HEK293 (cell line): ENCODE data around the gene IGF2R.
A peak's percentile ranks its signal among the peaks of the same experiment; 100 is the strongest.

Experiments
- CTCF ChIA-PET: fragments of 350-600 bp; formaldehyde crosslinking; extraction: SDS; loops from one replicate; lab custom pipeline; 2021; ENCODE audit warnings: antibody characterized with exemption; lab: Yijun Ruan, JAX
- POLR2A ChIA-PET: fragments of 300-600 bp; formaldehyde crosslinking; extraction: SDS; loops from one replicate; lab custom pipeline; 2020; ENCODE audit warnings: antibody characterized with exemption, inconsistent platforms; lab: Yijun Ruan, JAX
- H3K27ac ChIP-seq: fragments of 200-500 bp; sonication (Bioruptor generic); 2 replicates; pipeline ENCODE4 v1.5.1; 2014; ENCODE audit warnings: low read depth, low read length, control low read depth, inconsistent platforms; ENCODE audit errors: extremely low read depth
- H3K36me3 ChIP-seq, 2 experiments: fragments of 200-500 bp in 1 of 2; sonication (Bioruptor generic) in 1 of 2; 1 replicate in 1 of 2; 2 replicates in 1 of 2; pipeline ENCODE4 v1.5.1; 2014 to 2017; ENCODE audit warnings: inconsistent platforms in 2 of 2, low read length in 2 of 2; ENCODE audit not compliant: control insufficient read depth in 2 of 2, insufficient read depth in 1 of 2
- H3K4me1 ChIP-seq: fragments of 200-500 bp; sonication (Bioruptor generic); 2 replicates; pipeline ENCODE4 v1.5.1; 2014; ENCODE audit warnings: mild to moderate bottlenecking, low read length, inconsistent platforms; ENCODE audit not compliant: control insufficient read depth, insufficient read depth
- H3K4me3 ChIP-seq: 2 replicates; pipeline ENCODE4 v1.5.1; 2011; ENCODE audit warnings: low read depth, mild to moderate bottlenecking, control low read depth, low read length, moderate library complexity
- H3K9me3 ChIP-seq: fragments of 200-500 bp; sonication (Bioruptor generic); 2 replicates; pipeline ENCODE4 v1.5.1; 2014; ENCODE audit warnings: low read depth, low read length, inconsistent platforms; ENCODE audit not compliant: control insufficient read depth, insufficient read depth
- OSR2 ChIP-seq: fragments of 450-650 bp; formaldehyde crosslinking; IDR thresholded peaks from 2 replicates; pipeline ENCODE4 v1.5.1; 2016; ENCODE audit warnings: missing biosample characterization, missing genetic modification characterization
- RBAK ChIP-seq: fragments of 450-650 bp; formaldehyde crosslinking; IDR thresholded peaks from 2 replicates; pipeline ENCODE4 v1.5.1; 2016; ENCODE audit warnings: missing biosample characterization, missing genetic modification characterization
- REPIN1 ChIP-seq: fragments of 450-650 bp; formaldehyde crosslinking; IDR thresholded peaks from 2 replicates; pipeline ENCODE4 v1.5.1; 2017; ENCODE audit warnings: missing biosample characterization, missing genetic modification characterization, low read depth
- REST ChIP-seq: fragments of 450-650 bp; formaldehyde crosslinking; IDR thresholded peaks from 2 replicates; pipeline ENCODE4 v1.5.1; 2016; ENCODE audit warnings: missing biosample characterization, missing genetic modification characterization
- SETDB1 ChIP-seq: IDR thresholded peaks from one replicate; pipeline ENCODE4 v1.6.1; 2017; ENCODE audit warnings: mild to moderate bottlenecking, low read length, moderate library complexity, mixed read lengths; ENCODE audit not compliant: insufficient read length
- SP2 ChIP-seq: fragments of 450-650 bp; formaldehyde crosslinking; IDR thresholded peaks from 2 replicates; pipeline ENCODE4 v1.5.1; 2016; ENCODE audit warnings: missing biosample characterization, missing genetic modification characterization
- TRIM28 ChIP-seq: IDR thresholded peaks from 2 replicates; pipeline ENCODE4 v1.6.1; 2011; ENCODE audit warnings: low read length, control low read depth, borderline replicate concordance
- TSHZ1 ChIP-seq: fragments of 450-650 bp; formaldehyde crosslinking; IDR thresholded peaks from 2 replicates; pipeline ENCODE4 v1.5.1; 2016; ENCODE audit warnings: missing biosample characterization, missing genetic modification characterization, borderline replicate concordance
- ZFP3 ChIP-seq: fragments of 450-650 bp; formaldehyde crosslinking; IDR thresholded peaks from 2 replicates; pipeline ENCODE4 v1.5.1; 2016; ENCODE audit warnings: low read depth, missing biosample characterization, missing genetic modification characterization
- ZFP37 ChIP-seq: fragments of 450-650 bp; formaldehyde crosslinking; IDR thresholded peaks from 2 replicates; pipeline ENCODE4 v1.5.1; 2016; ENCODE audit warnings: missing biosample characterization, missing genetic modification characterization
- ZNF114 ChIP-seq: fragments of 450-650 bp; formaldehyde crosslinking; IDR thresholded peaks from 2 replicates; pipeline ENCODE4 v1.5.0; 2017; ENCODE audit warnings: missing biosample characterization, missing genetic modification characterization
- ZNF140 ChIP-seq: fragments of 450-650 bp; formaldehyde crosslinking; IDR thresholded peaks from 2 replicates; pipeline ENCODE4 v1.5.1; 2016; ENCODE audit warnings: missing biosample characterization, missing genetic modification characterization
- ZNF175 ChIP-seq: fragments of 450-650 bp; formaldehyde crosslinking; IDR thresholded peaks from 2 replicates; pipeline ENCODE4 v1.5.1; 2016; ENCODE audit warnings: missing biosample characterization, missing genetic modification characterization
- ZNF248 ChIP-seq: fragments of 450-650 bp; formaldehyde crosslinking; IDR thresholded peaks from 2 replicates; pipeline ENCODE4 v1.5.1; 2017; ENCODE audit warnings: missing biosample characterization, missing genetic modification characterization
- ZNF37A ChIP-seq: fragments of 450-650 bp; IDR thresholded peaks from 2 replicates; pipeline ENCODE4 v1.5.1; 2018; ENCODE audit warnings: missing biosample characterization, missing genetic modification characterization
- ZNF518A ChIP-seq: fragments of 450-650 bp; formaldehyde crosslinking; conservative IDR thresholded peaks from 2 replicates; pipeline ENCODE4 v1.5.1; 2016; ENCODE audit warnings: low read depth, missing biosample characterization, missing genetic modification characterization
- ZNF521 ChIP-seq: fragments of 450-650 bp; formaldehyde crosslinking; IDR thresholded peaks from 2 replicates; pipeline ENCODE4 v1.5.1; 2017; ENCODE audit warnings: missing biosample characterization, mild to moderate bottlenecking, missing genetic modification characterization
- ZNF530 ChIP-seq: fragments of 450-650 bp; formaldehyde crosslinking; IDR thresholded peaks from 2 replicates; pipeline ENCODE4 v1.5.1; 2016; ENCODE audit warnings: low read depth, missing biosample characterization, missing genetic modification characterization
- ZNF549 ChIP-seq: fragments of 450-650 bp; IDR thresholded peaks from 2 replicates; pipeline ENCODE4 v1.5.1; 2018; ENCODE audit warnings: missing biosample characterization, missing genetic modification characterization, mild to moderate bottlenecking, inconsistent platforms, moderate library complexity
- ZNF555 ChIP-seq: fragments of 450-650 bp; formaldehyde crosslinking; conservative IDR thresholded peaks from 2 replicates; pipeline ENCODE4 v1.5.1; 2017; ENCODE audit warnings: missing biosample characterization, mild to moderate bottlenecking, missing genetic modification characterization, inconsistent platforms
- ZNF704 ChIP-seq: fragments of 450-650 bp; formaldehyde crosslinking; IDR thresholded peaks from 2 replicates; pipeline ENCODE4 v1.5.1; 2016; ENCODE audit warnings: missing biosample characterization, missing genetic modification characterization
- ZNF768 ChIP-seq: fragments of 450-650 bp; formaldehyde crosslinking; IDR thresholded peaks from 2 replicates; pipeline ENCODE4 v1.5.1; 2018; ENCODE audit warnings: missing biosample characterization, mild to moderate bottlenecking, missing genetic modification characterization
- ZSCAN23 ChIP-seq: fragments of 450-650 bp; formaldehyde crosslinking; IDR thresholded peaks from 2 replicates; pipeline ENCODE4 v1.5.1; 2016; ENCODE audit warnings: missing biosample characterization, missing genetic modification characterization
- ZXDB ChIP-seq: fragments of 450-650 bp; formaldehyde crosslinking; IDR thresholded peaks from 2 replicates; pipeline ENCODE4 v1.5.1; 2016; ENCODE audit warnings: missing biosample characterization, missing genetic modification characterization

Gene IGF2R

GRCh38 chr6:159935633-159936032, 33.2 kb upstream of the IGF2R start:
- ChIA-PET CTCF (interaction anchor here (0.6 to 0.9 kb wide), 2 partner anchors 72 to 104 kb away, joined by 3 read pairs; no protein-coding TSS in a partner anchor), POLR2A (no interaction called here)
- Histone ChIP-seq H3K36me3 (no peaks in the 10 kb centered on the region), H3K9me3 (no peaks in the 10 kb centered on the region), H3K4me3 (no peak overlapping the region), H3K4me1 (no peaks in the 10 kb centered on the region), H3K27ac (no peak overlapping the region)
- TF ChIP-seq TRIM28 (0 out of 2 replicates have a peak, but pooled peaks have one; percentile 14), ZNF248 (tag by site-specific recombination) (no peak), ZNF768 (tag by site-specific recombination) (no peak), OSR2 (no peak), ZNF175 (tag by site-specific recombination) (no peak), ZNF549 (tag by site-specific recombination) (no peak), ZNF521 (tag by site-specific recombination) (no peak), REST (no peak), ZSCAN23 (no peak), ZNF555 (tag by site-specific recombination) (no peak), ZNF518A (tag by site-specific recombination) (no peak), SETDB1 (peak; percentile 51), ZNF114 (tag by site-specific recombination) (no peak), ZNF140 (tag by site-specific recombination) (no peak), RBAK (tag by site-specific recombination) (peak; percentile 85; the same call in 1 of the 2 replicates), REPIN1 (no peak), SP2 (no peak), ZXDB (no peak)

GRCh38 chr6:159939591-159940016, 29.3 kb upstream of the IGF2R start:
- Histone ChIP-seq H3K27ac (no peak overlapping the region), H3K36me3 (no peaks in the 10 kb centered on the region), H3K9me3 (no peaks in the 10 kb centered on the region), H3K4me1 (no peaks in the 10 kb centered on the region), H3K4me3 (no peak overlapping the region)
- ChIA-PET POLR2A (no interaction called here), CTCF (interaction anchor here (0.8 to 1.3 kb wide), 3 partner anchors 9 to 11 kb away, joined by 3 read pairs; no protein-coding TSS in a partner anchor)
- TF ChIP-seq ZNF768 (tag by site-specific recombination) (no peak), TSHZ1 (no peak), ZNF530 (tag by site-specific recombination) (no peak), ZNF37A (no peak), ZFP3 (no peak), ZNF704 (tag by site-specific recombination) (no peak), ZFP37 (tag by site-specific recombination) (no peak)
